GM12873 (cell line): ENCODE data around the gene EIPR1.

Experiments used
- TF ChIP-seq, protein P1 (sequence below): IDR thresholded peaks from 2 replicates; pipeline ENCODE4 v1.5.1; 2012; ENCODE audit warnings: low read depth, mild to moderate bottlenecking, moderate library complexity, low read length, control low read depth; ENCODE audit not compliant: insufficient read depth; ENCODE audit errors: missing control alignments

The EIPR1 gene

DNA sequence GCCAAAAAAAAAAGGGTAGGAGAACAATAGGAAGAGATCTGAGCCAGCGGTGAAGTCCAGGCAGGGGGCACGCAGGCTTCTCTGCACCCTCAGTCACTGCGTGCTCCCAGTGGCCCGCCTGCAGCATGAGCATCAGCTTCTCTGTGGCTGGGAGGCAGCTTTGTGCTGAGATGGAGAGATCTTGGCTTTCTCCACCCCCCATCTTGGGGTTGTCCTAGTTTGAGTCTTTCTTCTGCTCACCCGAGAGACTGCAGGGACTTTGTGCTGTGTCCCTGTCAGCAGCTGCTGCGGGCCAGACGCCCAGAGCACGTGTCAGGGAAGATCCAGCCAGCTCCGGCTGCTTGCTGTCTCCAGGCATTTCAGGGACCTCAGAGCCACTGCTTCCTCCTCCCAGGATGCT, 22.2 kb upstream of the EIPR1 start:
- TF ChIP-seq, protein P1, sequence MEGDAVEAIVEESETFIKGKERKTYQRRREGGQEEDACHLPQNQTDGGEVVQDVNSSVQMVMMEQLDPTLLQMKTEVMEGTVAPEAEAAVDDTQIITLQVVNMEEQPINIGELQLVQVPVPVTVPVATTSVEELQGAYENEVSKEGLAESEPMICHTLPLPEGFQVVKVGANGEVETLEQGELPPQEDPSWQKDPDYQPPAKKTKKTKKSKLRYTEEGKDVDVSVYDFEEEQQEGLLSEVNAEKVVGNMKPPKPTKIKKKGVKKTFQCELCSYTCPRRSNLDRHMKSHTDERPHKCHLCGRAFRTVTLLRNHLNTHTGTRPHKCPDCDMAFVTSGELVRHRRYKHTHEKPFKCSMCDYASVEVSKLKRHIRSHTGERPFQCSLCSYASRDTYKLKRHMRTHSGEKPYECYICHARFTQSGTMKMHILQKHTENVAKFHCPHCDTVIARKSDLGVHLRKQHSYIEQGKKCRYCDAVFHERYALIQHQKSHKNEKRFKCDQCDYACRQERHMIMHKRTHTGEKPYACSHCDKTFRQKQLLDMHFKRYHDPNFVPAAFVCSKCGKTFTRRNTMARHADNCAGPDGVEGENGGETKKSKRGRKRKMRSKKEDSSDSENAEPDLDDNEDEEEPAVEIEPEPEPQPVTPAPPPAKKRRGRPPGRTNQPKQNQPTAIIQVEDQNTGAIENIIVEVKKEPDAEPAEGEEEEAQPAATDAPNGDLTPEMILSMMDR = no peak

- TF ChIP-seq, protein P1 = no peak
Observed at GRCh38 chr2:3399381-3399780, 21.8 kb upstream of the EIPR1 start.

DNA sequence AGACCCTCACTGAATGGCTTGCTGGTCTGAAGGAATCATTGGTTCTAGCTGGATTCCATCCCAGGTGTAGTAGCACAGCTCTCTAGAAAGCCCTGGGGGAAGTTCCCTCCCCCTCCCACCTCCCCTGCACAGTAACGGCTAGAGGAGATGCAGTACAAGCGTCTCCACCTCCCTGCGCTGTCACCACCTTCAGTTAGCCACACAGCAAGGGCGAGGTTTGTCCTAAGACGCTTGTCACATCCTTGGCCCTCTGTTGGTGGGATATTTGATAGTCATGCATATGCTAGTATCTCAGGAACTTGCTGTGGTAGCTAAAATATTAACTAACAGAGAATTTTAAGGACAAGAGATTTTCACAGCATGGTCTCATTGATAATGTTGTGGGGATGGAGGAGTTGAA, 21.2 kb upstream of the EIPR1 start:
- TF ChIP-seq, protein P1 = no peak

GRCh38 chr2:3396920-3397559, 19.4 kb upstream of the EIPR1 start:
- TF ChIP-seq, protein P1 = no peak

DNA sequence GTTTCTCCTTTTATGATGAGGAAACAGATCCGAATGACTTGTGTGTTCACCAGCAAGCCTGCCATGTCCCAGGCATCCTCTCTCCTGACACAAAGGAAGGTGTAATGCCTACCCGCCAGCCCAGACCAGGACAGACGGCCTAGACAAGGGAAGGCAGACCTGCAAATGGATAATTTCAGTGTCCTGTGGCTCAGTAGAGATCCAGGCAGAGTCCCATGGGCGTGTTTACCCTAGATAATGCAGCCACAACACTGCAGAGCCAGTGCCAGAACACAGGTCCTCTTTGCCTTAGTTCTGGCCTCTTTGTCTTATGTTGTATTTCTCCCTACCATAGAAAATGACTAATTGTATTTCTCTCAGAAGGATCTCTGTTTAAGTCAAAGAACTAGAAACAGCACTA, 14.6 kb upstream of the EIPR1 start:
- TF ChIP-seq, protein P1 = no peak

DNA sequence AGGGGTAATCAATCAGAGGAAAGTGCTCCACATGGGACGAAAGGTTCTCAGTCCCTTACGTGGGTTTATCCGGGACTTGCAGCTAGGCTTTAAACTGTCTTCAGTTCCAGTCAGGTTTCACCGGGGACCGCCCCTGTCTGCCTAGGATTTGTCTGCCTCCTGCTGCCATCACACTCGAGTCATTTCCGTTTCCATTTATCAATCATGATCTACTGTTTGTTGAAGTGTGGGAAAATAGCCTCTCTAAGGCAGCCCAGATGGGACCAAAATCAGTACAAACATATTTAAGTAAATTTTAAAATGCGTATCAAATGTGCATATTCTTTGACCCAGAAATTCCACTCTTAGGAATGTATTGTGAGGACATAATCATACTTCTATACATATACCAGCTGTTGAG, 12.4 kb upstream of the EIPR1 start:
- TF ChIP-seq, protein P1 = no peak

- TF ChIP-seq, protein P1 = no peak
Observed at GRCh38 chr2:3389193-3389592, 11.6 kb upstream of the EIPR1 start.
